Thyroid gland (tissue), 4 donors: Measurements from ENCODE around the gene HES7. TPM values are rescaled to one million over a fixed set of nuclear protein-coding genes. Genes with fewer than 3 reads are reported as not detected.

Experiments
- DNase-seq, 2 donors: peaks; one replicate each; pipeline ENCODE4 v3.0.0-alpha.2; 2019
- H3K27ac ChIP-seq, 3 donors: fragments of 200-600 bp; sonication (generic); 1 replicate in 2 of 3; 2 replicates in 1 of 3; pipeline ENCODE4 v1.5.1; 2016 to 2019; ENCODE audit warnings: mild to moderate bottlenecking in 1 of 3, moderate library complexity in 1 of 3
- H3K27me3 ChIP-seq: fragments of 200-600 bp; sonication (generic); one replicate; pipeline ENCODE4 v1.5.1; 2019
- H3K36me3 ChIP-seq, 2 donors: fragments of 200-600 bp; sonication (generic); one replicate each; pipeline ENCODE4 v1.5.1; 2016 to 2019
- H3K4me1 ChIP-seq, 2 donors: fragments of 200-600 bp; sonication (generic); one replicate each; pipeline ENCODE4 v1.5.1; 2017 to 2019
- H3K4me3 ChIP-seq, 3 donors: fragments of 200-600 bp; sonication (generic); replicated peaks in 1 of 3; 1 replicate in 2 of 3; 2 replicates in 1 of 3; pipeline ENCODE4 v1.5.1; 2016; ENCODE audit warnings: mild to moderate bottlenecking in 1 of 3
- H3K9me3 ChIP-seq: fragments of 200-600 bp; sonication (generic); one replicate; pipeline ENCODE4 v1.5.1; 2017
- CTCF ChIP-seq, 6 experiments: fragments of 200-600 bp in 3 of 6; fragments of 450-650 bp in 3 of 6; sonication (generic) in 3 of 6; IDR thresholded peaks; one replicate each; pipeline ENCODE4 v1.5.1; 2016 to 2019; ENCODE audit warnings: antibody characterized with exemption in 6 of 6, mild to moderate bottlenecking in 2 of 6, inconsistent platforms in 1 of 6, moderate library complexity in 1 of 6
- POLR2A ChIP-seq, 2 donors: fragments of 450-650 bp; IDR thresholded peaks; one replicate each; pipeline ENCODE4 v1.6.1; 2017; ENCODE audit warnings: antibody characterized with exemption in 2 of 2, mild to moderate bottlenecking in 2 of 2, moderate library complexity in 1 of 2
- WGBS, 2 donors: methylation state at CpG; one replicate each; pipeline ENCODE4 v1.1.5; 2017; 5-methylcytosine and 5-hydroxymethylcytosine counted together
- intact Hi-C: fragments of 100-400 bp; cut with DNase I; formaldehyde crosslinking; loops from one replicate; pipeline ENCODE4 v1.15.1; 2023
- total RNA-seq, 4 donors: library from RNA; depleted of rRNA; stranded (reverse); fragments of >200 nt; gene quantifications; one replicate each; pipeline ENCODE4 v1.2.3, GENCODE V29; 2016

HES7 gene
- total RNA-seq, 4 donors from 2014 or later: 1.7 TPM; not detected in 3

GRCh38 chr17:8117980-8118768 is 5.7 kb downstream of the HES7 start, which contains the start of gene ALOXE3:
Gene ALOXE3, minus strand, starts transcription at chr17:8118514. Its CDS starts 524 bp downstream, at chr17:8117990.
- Histone ChIP-seq H3K27me3 (no peaks in the 10 kb centered on the region), H3K4me1 (peaks cover 36 to 38% of the 10 kb centered on the region in 2 donors), H3K4me3 (peak within 1 kb of the TSS; percentile 7 to 30 (median 17)), H3K36me3 (no peaks in the 10 kb centered on the region), H3K27ac (peak within 1 kb of the TSS; percentile 65 to 83 (median 71)), H3K9me3 (no peaks in the 10 kb centered on the region)
- DNase-seq: peak; percentile 43
- intact Hi-C loops: loop anchor here (5.0 kb wide), 1 partner anchor 56 kb away; no protein-coding TSS in a partner anchor
- TF ChIP-seq POLR2A (IDR thresholded peaks at IDR 0.05) (no peak), CTCF (IDR thresholded peaks at IDR 0.05) (no peak)
- 0 to 2% methylated on average over 17 to 26 of the region's 33 CpGs for WGBS, 2 donors

DNA sequence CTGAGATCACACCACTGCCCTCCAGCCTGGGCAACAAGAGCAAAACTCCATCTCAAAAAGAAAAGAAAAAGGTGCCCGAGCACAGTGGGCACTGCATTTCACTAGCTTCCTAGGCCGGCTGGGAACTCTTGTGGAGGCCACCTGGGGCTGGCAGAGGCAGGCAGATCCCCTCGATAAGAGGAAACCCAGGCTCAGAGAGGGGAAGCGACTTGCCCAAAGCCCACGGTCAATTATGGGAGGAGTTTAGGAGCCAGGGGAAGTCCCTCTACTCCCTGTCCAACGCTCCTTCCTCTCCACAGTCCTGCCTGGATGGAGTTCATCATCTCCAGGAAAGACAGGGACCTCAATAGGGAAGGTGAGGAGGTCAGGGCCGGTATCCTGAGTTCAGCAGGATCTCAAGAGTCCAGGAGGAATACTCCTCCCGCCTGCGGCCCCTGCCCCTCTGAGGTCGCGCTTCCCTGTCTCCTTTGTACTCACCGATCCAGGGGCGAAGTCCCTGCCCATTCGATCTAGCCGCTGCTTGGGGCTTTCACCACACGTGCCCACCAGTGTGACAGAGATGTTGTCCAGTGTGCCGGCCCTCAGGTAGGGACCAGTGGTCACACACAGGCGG is 6.4 kb downstream of the HES7 start:
- Histone ChIP-seq H3K9me3 (no peaks in the 10 kb centered on the region), H3K36me3 (no peaks in the 10 kb centered on the region), H3K27me3 (no peaks in the 10 kb centered on the region), H3K4me3 (no peak overlapping the region), H3K27ac (peak overlapping the region in 2 of 3 donors; percentile 21 to 71), H3K4me1 (peaks cover 29 to 31% of the 10 kb centered on the region in 2 donors)
- peak in 1 of 2 donors; percentile 13 for DNase-seq
- TF ChIP-seq POLR2A (IDR thresholded peaks at IDR 0.05) (no peak), CTCF (IDR thresholded peaks at IDR 0.05) (no peak)
- intact Hi-C loops: loop anchor here (5.0 kb wide), 1 partner anchor 55 kb away; no protein-coding TSS in a partner anchor
- WGBS, 2 donors: 7 to 10% methylated on average over 14 to 18 of the region's 18 CpGs

- Histone ChIP-seq H3K9me3 (no peaks in the 10 kb centered on the region), H3K27ac (no peak overlapping the region), H3K4me3 (no peak overlapping the region), H3K27me3 (no peaks in the 10 kb centered on the region), H3K4me1 (peaks cover 23 to 24% of the 10 kb centered on the region in 2 donors), H3K36me3 (no peaks in the 10 kb centered on the region)
- DNase-seq: no peak
- 41 to 56% methylated on average over 15 to 18 of the region's 18 CpGs for WGBS, 2 donors
- TF ChIP-seq CTCF (IDR thresholded peaks at IDR 0.05) (no peak), POLR2A (IDR thresholded peaks at IDR 0.05) (no peak)
- intact Hi-C loops: loop anchor here (5.0 kb wide), 1 partner anchor 54 kb away; no protein-coding TSS in a partner anchor
These were observed 7.1 kb downstream of the HES7 start for GRCh38 chr17:8116776-8117175.

DNA sequence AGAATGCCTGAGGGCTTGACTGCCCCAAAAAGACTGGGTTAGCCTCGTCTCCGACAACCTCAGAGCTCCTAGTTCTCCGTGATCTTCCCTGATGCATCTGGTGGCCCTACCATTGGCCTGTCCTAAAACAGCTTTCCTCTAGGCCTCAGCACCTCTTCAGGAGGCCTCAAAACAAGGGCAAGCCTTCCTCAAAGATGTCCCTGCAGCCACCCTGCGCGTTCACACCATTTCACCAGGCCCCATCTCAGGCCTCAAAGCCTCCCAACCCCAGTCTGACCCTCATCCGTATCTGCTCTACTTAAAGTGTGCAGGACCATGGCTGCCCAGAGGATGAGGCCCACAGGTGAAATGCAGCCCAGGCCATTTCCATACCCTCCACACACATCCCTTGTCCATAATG is 13.0 kb downstream of the HES7 start:
- H3K4me3 ChIP-seq: no peak overlapping the region
- no peak overlapping the region for H3K27ac ChIP-seq
- WGBS, 2 donors: 97 to 98% methylated on average over 6 of the region's 6 CpGs
- DNase-seq: no peak
- TF ChIP-seq POLR2A (IDR thresholded peaks at IDR 0.05) (no peak), CTCF (IDR thresholded peaks at IDR 0.05) (no peak)
- H3K4me1 ChIP-seq: peaks cover 0 to 11% of the 10 kb centered on the region in 2 donors
- intact Hi-C loops: no loop called here
- no peaks in the 10 kb centered on the region for H3K36me3 ChIP-seq
- H3K9me3 ChIP-seq: no peaks in the 10 kb centered on the region
- H3K27me3 ChIP-seq: no peaks in the 10 kb centered on the region

DNA sequence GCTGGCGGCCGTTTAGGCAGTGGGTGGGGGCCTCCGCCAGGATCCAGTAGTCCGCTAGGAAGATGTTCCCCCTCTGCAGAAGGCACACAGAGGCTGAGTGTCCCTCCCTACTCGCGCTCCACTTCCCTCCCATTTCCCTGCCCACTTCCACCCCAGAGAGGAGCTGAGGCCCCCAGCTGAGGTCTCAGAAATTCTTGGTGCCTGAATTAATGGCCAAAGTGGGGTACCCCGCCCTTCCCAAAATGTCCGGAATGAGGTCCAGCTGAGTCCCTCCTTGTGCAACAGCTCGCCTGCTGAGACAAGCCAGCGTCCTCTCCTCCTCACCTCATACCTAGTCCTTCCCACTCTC is 13.5 kb downstream of the HES7 start:
- H3K4me1 ChIP-seq: peaks cover 0 to 11% of the 10 kb centered on the region in 2 donors
- no peaks in the 10 kb centered on the region for H3K9me3 ChIP-seq
- H3K4me3 ChIP-seq: peak overlapping the region in 1 of 3 donors; percentile 31
- TF ChIP-seq POLR2A (IDR thresholded peaks at IDR 0.05): no peak
- TF ChIP-seq CTCF (IDR thresholded peaks at IDR 0.05): no peak
- no peak for DNase-seq
- intact Hi-C loops: no loop called here
- no peaks in the 10 kb centered on the region for H3K36me3 ChIP-seq
- 31 to 42% methylated on average over 7 to 8 of the region's 10 CpGs for WGBS, 2 donors
- H3K27ac ChIP-seq: no peak overlapping the region
- H3K27me3 ChIP-seq: no peaks in the 10 kb centered on the region
